Stimulated activated naive CD8-positive, alpha-beta T cell treated with anti-CD3 and anti-CD28 coated beads, Interleukin-15, Interleukin-2, amounts not matched to agents 100 ng/mL and 50 ng/mL, for 24 hours (primary cell): ENCODE data around the gene ZNF410.
A peak's percentile ranks its signal among the peaks of the same experiment; 100 is the strongest.
"Not testable (repeated sequence)": the region's sequence is repeated elsewhere in the genome, so short reads cannot be mapped to it uniquely, and the experiment has no call there.

Source experiments
- H3K27ac Mint-ChIP-seq: one replicate; pipeline ENCODE4 v1.8.0; 2021; ENCODE audit warnings: mild to moderate bottlenecking, mixed read lengths
- H3K27me3 Mint-ChIP-seq: one replicate; pipeline ENCODE4 v1.8.0; 2021; ENCODE audit warnings: mixed read lengths
- H3K36me3 Mint-ChIP-seq: one replicate; pipeline ENCODE4 v1.8.0; 2021; ENCODE audit warnings: low read depth, mixed read lengths
- H3K4me1 Mint-ChIP-seq: one replicate; pipeline ENCODE4 v1.8.0; 2021; ENCODE audit warnings: low read depth, mixed read lengths
- H3K4me3 Mint-ChIP-seq: one replicate; pipeline ENCODE4 v1.8.0; 2021; ENCODE audit warnings: mild to moderate bottlenecking, mixed read lengths
- H3K9me3 Mint-ChIP-seq: one replicate; pipeline ENCODE4 v1.8.0; 2021; ENCODE audit warnings: mixed read lengths

ZNF410 gene

DNA sequence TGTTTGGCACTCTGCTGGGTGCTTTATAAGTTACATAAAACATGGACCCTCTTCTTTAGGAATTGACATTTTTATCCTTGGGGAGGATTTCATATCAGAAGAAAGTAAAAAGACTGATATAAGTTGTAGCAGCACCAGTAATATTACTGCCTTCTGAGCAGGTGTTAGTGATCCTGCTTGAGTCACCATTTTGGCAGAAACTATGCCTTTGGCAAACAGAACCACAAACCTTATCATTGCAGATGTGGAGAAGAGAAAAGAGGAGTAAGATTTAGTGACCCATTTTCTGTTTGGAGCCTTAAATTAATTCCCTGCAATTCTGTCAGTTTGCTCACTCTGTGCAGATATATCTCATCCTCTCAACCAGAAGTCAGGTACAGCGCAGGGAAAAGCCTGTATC lies 23.0 kb downstream of the ZNF410 start:
- Mint-ChIP-seq H3K27ac (no peak overlapping the region), H3K36me3 (peaks cover 81% of the 10 kb centered on the region)

DNA sequence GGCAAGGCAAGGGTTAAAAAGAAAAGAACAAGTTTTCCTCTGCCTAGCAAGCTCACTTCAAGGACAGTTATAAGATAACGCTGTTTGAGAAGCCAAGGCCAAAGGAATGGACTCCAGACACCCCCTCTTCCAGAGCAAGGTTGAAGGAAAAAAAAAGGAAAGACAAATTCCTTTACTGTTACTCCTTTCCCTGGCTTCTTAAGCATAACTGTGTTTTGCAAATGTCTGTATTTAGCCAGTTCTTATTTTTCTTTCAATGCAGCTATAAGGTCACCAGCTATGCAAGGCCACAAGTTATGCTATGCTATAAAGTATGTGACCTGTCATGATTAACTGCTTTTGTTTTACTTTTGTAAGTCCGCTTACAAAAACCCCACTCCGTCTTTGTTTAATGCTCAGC lies 26.6 kb downstream of the ZNF410 start:
- H3K36me3 Mint-ChIP-seq: peaks cover 75% of the 10 kb centered on the region
- H3K27ac Mint-ChIP-seq: no peak overlapping the region
- no peak overlapping the region for H3K4me3 Mint-ChIP-seq
- no peaks in the 10 kb centered on the region for H3K4me1 Mint-ChIP-seq
- no peaks in the 10 kb centered on the region for H3K27me3 Mint-ChIP-seq
- H3K9me3 Mint-ChIP-seq: no peaks in the 10 kb centered on the region

More for the DNA sequence above, 23.0 kb downstream of the ZNF410 start:
- Mint-ChIP-seq H3K27me3 (no peaks in the 10 kb centered on the region), H3K4me3 (no peak overlapping the region), H3K9me3 (no peaks in the 10 kb centered on the region), H3K4me1 (no peaks in the 10 kb centered on the region)

DNA sequence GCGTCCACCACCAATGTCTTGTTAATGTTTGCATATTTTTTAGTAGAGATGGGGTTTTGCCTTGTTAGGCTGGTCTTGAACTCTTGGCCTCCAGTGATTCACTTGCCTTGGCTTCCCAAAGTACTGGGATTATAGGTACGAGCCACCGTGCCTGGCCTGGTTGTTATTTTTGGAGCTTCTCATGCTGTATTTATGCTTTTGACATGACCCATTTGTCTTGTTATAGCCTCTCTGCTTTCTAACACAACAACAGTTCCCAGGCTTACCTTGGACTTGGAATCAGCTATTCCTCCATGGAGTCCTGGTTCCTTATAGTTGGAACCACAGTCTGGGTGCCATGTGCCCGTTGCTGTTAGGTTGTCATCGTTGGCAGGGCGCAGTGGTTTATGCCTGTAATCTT lies 29.7 kb downstream of the ZNF410 start:
- H3K9me3 Mint-ChIP-seq: no peaks in the 10 kb centered on the region
- peaks cover 70% of the 10 kb centered on the region for H3K36me3 Mint-ChIP-seq
- H3K4me1 Mint-ChIP-seq: no peaks in the 10 kb centered on the region
- H3K27me3 Mint-ChIP-seq: no peaks in the 10 kb centered on the region
- H3K4me3 Mint-ChIP-seq: no peak overlapping the region
- H3K27ac Mint-ChIP-seq: no peak overlapping the region

DNA sequence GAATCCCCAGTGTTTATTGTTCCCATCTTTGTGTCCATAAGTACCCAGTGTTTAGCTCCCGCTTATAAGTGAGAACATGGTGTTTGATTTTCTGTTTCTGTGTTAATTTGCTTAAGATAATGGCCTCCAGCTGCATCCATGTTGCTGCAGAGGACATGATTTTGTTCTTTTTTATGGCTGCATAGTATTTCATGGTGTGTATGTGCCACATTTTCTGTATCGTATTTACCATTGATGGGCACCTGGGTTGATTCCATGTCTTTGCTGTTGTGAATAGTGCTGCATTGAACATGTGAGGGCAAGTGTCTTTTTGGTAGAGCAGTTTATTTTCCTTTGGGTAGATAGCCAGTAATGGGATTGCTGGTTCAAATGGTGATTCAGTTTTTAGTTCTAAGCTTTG lies 32.8 kb downstream of the ZNF410 start:
- Mint-ChIP-seq H3K36me3 (peaks cover 74% of the 10 kb centered on the region), H3K27ac (peak overlapping the region; percentile 52)
- H3K9me3 Mint-ChIP-seq, H3K4me3 Mint-ChIP-seq, H3K4me1 Mint-ChIP-seq, H3K27me3 Mint-ChIP-seq: not testable (repeated sequence)

DNA sequence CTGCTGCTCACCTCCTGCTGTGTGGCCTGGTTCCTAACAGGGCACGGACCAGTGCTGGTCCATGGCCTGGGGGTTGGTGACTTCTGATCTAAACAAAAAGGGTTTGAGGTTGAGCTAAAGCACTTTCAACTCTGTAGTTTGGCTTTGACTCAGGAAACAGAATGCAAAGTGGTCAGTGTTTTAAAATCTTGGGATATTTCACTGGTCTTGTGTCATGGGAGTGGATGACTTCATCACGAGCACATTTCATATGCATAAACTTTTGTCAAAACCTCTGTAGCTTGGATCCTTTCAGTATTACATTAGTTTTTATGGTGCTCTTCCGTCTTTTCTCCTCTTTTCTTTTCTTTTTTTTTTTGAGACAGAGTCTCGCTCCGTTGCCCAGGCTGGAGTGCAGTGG lies 37.7 kb downstream of the ZNF410 start:
- Mint-ChIP-seq H3K27me3 (no peaks in the 10 kb centered on the region), H3K4me3 (no peak overlapping the region), H3K4me1 (no peaks in the 10 kb centered on the region), H3K36me3 (peaks cover 93% of the 10 kb centered on the region), H3K27ac (no peak overlapping the region), H3K9me3 (no peaks in the 10 kb centered on the region)

DNA sequence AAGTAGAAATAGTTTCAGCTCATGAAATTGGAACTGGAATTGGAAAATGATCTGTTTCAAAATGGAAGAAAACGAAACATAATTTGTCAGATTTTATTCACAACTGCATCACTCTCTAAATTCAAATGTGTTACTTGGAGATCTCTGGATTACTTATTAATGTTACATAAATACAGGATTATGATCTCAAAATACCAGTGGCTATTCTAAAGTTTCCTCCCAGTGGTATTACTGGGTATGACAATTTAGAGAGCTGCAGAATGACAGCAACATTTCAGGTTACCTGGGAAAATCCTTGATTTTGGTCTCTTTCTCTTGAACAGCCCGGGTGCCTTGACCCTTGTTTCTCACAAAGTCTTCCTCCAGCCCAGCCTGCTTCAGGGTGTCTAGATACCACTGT lies 49.0 kb downstream of the ZNF410 start:
- peaks cover 39% of the 10 kb centered on the region for H3K36me3 Mint-ChIP-seq
- no peak overlapping the region for H3K27ac Mint-ChIP-seq
- no peak overlapping the region for H3K4me3 Mint-ChIP-seq
- H3K27me3 Mint-ChIP-seq: no peaks in the 10 kb centered on the region
- H3K9me3 Mint-ChIP-seq: no peaks in the 10 kb centered on the region
- H3K4me1 Mint-ChIP-seq: no peaks in the 10 kb centered on the region

DNA sequence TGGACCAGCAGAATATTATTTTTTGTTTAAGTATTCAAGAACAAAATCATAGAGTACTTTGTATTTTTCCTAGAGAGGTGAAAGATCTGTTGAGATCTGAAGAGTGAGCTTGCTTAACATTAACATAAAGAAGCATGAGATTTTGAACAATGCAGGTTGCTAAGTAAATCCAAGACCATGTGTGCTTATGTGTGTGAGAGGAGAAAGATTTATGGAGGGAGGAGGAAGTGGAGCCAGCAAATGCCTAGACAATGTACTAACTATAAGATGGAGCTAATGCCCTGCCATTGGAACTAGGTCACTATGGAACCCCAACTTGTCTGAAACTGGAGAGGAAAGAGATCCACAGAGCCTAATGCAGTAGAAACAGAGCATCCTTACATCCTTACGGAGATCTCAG lies 49.9 kb downstream of the ZNF410 start:
- H3K4me1 Mint-ChIP-seq: no peaks in the 10 kb centered on the region
- H3K27me3 Mint-ChIP-seq: no peaks in the 10 kb centered on the region
- no peaks in the 10 kb centered on the region for H3K9me3 Mint-ChIP-seq
- H3K36me3 Mint-ChIP-seq: peaks cover 32% of the 10 kb centered on the region
- peak overlapping the region; percentile 43 for H3K27ac Mint-ChIP-seq
- no peak overlapping the region for H3K4me3 Mint-ChIP-seq

DNA sequence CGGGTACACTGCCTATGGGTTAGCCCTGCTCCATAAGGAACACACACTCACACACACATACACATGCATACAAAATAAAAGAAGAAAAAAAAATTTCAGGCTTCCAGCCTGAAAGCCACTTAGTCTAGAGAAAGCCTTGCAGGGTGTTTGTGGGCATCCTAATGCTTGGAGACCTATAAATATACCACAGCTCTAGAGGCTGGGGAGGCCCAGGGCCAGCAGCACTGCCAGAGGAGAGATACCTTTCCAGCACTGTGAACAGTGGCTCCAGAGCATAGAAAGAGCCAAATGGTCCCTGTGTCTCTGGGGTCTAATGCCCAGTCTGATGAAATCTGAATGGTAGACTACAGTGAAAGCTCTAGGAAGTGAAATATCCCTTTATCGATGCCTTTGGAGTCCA lies 50.4 kb downstream of the ZNF410 start:
- Mint-ChIP-seq H3K9me3 (no peaks in the 10 kb centered on the region), H3K4me3 (no peak overlapping the region), H3K36me3 (peaks cover 27% of the 10 kb centered on the region), H3K4me1 (no peaks in the 10 kb centered on the region), H3K27ac (peak overlapping the region; percentile 43), H3K27me3 (no peaks in the 10 kb centered on the region)

DNA sequence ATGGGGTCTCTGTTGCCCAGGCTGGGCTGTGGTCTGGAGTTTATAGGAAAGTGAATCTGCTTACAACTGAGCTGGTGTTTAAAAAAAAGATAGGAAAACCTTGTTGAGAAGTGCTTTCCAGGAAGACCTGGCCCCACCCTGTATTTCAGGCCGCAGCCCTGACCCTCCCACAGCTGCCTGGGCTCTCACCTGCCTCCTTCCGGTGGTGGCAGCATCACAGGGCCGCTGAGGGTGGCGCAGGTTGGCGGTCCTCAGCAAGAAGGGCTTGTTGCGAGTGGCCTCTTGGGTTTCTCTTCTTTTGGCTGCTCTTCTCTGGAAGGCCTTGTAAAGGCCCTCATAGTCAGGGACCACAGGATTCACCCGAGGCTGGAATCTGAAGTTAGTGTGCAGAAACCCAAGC lies 55.5 kb downstream of the ZNF410 start:
- no peak overlapping the region for H3K4me3 Mint-ChIP-seq
- no peaks in the 10 kb centered on the region for H3K36me3 Mint-ChIP-seq
- no peaks in the 10 kb centered on the region for H3K4me1 Mint-ChIP-seq
- H3K9me3 Mint-ChIP-seq: no peaks in the 10 kb centered on the region
- H3K27ac Mint-ChIP-seq: no peak overlapping the region
- no peaks in the 10 kb centered on the region for H3K27me3 Mint-ChIP-seq

DNA sequence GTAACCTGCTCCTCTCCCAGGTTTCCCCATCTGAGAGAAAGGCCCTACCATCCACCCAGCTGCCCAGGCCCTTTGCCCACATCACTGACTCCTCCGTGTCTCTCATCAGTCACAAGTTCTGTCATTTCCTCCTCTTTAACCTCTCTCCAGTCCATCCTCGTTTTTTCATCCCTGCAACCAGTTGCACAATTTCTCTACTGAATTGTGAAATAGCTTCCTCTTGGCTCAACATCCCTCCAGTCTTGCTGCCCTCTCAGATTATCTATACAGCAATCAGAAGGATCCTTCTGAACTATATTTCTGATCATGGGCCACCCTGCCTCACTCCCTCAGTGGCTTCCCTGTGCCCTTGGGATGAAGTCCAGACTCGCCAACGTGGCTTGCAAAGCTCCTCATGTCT lies 56.4 kb downstream of the ZNF410 start:
- Mint-ChIP-seq H3K36me3 (no peaks in the 10 kb centered on the region), H3K4me3 (no peak overlapping the region), H3K27ac (no peak overlapping the region), H3K27me3 (no peaks in the 10 kb centered on the region), H3K9me3 (no peaks in the 10 kb centered on the region), H3K4me1 (no peaks in the 10 kb centered on the region)

DNA sequence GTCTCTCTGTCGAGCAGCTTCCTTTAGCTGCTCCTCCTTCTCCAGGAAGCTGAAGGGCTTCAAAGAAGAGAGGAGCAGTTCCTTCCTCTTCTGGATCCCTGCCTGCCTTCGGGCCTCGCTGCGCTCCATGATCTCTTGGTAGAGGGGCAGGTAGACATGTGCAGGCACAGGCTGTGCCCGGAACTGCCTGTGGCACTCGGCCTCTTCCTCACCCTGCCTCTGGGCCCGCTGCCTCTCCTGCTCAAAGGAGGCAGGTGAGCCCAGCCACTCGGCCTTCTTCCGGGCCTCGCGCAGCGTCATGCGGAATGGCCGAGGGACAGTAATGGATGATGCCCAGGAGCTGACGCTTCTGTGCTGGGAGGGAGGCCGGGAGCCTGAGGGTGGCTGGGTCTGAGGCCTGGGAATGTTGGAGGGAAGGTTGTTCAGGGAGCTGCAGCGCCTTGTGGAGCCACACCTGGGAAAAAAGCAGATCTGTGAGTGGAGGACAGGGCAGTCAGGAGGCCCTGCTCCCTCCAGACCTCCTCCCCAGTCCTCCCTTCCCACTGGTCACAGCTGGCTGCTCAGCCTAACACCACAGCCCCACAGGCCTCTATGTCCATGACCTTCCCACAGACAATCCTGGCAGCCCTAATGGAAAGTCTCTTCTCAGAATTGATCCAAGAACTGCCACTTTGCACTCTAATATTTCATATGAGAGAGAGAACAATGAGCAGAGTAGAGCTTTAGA lies 57.9 kb downstream of the ZNF410 start:
- no peak overlapping the region for H3K27ac Mint-ChIP-seq
- H3K4me3 Mint-ChIP-seq: no peak overlapping the region
- H3K36me3 Mint-ChIP-seq: no peaks in the 10 kb centered on the region
- no peaks in the 10 kb centered on the region for H3K9me3 Mint-ChIP-seq
- no peaks in the 10 kb centered on the region for H3K27me3 Mint-ChIP-seq
- no peaks in the 10 kb centered on the region for H3K4me1 Mint-ChIP-seq

DNA sequence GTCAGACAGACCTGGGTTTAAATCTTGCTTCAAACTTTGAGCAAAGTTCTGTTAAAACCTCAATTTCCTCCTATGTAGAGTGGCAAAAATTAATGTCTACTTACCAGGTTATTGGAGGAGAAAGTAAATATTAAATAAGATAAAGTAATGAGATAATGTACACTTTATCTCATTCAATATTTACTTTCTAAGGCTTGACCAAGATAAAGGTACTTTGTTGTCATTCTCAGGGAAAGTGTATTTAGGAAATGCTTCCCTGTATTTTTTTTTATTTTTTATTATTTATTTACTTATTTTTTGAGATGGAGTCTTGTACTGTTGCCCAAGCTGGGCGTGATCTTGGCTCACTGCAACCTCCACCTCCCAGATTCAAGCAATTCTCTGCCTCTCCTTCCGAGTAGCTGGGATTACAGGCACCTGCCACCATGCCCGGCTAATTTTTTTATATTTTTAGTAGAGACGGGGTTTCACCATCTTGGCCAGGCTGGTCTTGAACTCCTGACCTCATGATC lies 58.6 kb downstream of the ZNF410 start:
- H3K4me3 Mint-ChIP-seq: no peak overlapping the region
- no peaks in the 10 kb centered on the region for H3K36me3 Mint-ChIP-seq
- no peaks in the 10 kb centered on the region for H3K27me3 Mint-ChIP-seq
- no peaks in the 10 kb centered on the region for H3K9me3 Mint-ChIP-seq
- H3K4me1 Mint-ChIP-seq: no peaks in the 10 kb centered on the region
- H3K27ac Mint-ChIP-seq: no peak overlapping the region

DNA sequence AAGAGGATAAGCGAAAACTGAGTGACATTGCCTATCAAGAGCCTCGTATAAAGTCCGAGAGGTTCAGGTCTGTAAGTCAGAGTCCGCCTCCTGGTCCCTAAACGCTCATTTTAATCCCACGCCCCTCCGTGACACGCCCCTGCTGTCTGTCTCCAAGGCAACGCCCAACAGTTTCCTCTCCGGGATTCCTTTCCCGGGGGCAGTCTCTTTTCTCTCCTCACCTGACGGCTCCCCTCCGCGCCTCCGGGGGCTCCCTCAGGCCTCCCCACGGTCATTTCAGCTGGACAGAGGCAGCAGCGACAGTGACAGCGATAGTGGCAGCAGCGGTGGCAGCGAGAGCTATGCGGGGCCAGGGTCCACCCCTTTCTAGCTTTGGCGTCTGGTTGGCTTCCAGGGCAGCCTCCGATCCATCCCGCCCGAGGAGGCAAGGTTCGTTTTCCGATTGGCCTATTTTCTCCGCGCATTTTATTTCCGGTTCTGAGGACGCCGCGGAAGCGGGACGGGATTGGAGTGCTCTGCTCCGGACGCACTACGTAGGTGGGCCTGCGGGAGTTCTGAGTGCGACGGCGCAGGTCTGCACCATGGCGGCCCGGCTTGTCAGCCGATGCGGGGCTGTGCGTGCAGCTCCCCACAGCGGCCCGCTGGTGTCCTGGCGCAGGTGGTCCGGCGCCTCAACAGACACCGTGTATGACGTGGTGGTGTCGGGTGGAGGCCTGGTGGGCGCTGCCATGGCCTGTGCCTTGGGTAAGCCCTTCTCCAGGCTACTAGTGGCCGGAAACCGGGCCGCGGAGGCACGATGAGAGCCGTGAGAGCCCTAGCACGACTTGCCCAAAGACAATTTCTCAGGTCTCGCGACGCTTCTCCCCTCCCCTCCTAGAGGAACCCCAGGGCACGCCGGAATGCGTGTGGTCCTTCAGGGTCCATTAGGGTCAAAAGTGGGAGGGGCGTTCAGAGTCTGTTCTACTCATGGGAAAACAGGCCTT lies 63.4 kb downstream of the ZNF410 start, which contains the start of the genes COQ6 and FAM161B:
TSS of gene COQ6 (plus strand) at position 551 of the 983 bp plus-strand sequence. CDS start at position 582, 31 bp downstream.
TSS of gene FAM161B (minus strand) at position 343 of the 983 bp plus-strand sequence. CDS start at position 275, 68 bp downstream.
- peak within 1 kb of the TSS; percentile 96 for H3K4me3 Mint-ChIP-seq

DNA sequence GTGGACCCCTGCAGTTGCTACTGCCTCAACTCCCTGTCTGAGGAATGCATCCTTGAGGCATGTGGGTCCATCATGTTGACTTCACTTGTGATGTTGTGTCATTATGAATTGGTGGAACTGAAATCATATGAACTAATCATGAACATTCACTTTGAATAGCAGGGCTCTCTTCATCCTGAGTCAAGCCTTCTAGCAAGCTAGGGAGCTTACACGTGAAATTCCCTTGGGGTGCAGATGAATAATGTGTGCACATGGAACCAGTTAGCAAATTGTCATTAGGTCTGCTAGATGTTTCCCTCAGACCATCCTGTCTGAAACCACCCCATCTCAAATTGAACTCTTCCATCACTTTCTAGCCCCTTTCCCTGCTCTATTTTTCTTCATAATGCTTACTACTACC lies 67.1 kb downstream of the ZNF410 start:
- H3K4me3 Mint-ChIP-seq: no peak overlapping the region
- H3K9me3 Mint-ChIP-seq: no peaks in the 10 kb centered on the region
- H3K36me3 Mint-ChIP-seq: peaks cover 21% of the 10 kb centered on the region
- peak overlapping the region; percentile 0 for H3K27ac Mint-ChIP-seq
- no peaks in the 10 kb centered on the region for H3K27me3 Mint-ChIP-seq
- peaks cover 14% of the 10 kb centered on the region for H3K4me1 Mint-ChIP-seq

More for the DNA sequence above, 63.4 kb downstream of the ZNF410 start, which contains the start of the genes COQ6 and FAM161B:
- H3K4me1 Mint-ChIP-seq: peaks cover 14% of the 10 kb centered on the region
- H3K9me3 Mint-ChIP-seq: no peaks in the 10 kb centered on the region
- peak within 1 kb of the TSS; percentile 90 for H3K27ac Mint-ChIP-seq
- no peaks in the 10 kb centered on the region for H3K27me3 Mint-ChIP-seq
- peaks cover 5% of the 10 kb centered on the region for H3K36me3 Mint-ChIP-seq

DNA sequence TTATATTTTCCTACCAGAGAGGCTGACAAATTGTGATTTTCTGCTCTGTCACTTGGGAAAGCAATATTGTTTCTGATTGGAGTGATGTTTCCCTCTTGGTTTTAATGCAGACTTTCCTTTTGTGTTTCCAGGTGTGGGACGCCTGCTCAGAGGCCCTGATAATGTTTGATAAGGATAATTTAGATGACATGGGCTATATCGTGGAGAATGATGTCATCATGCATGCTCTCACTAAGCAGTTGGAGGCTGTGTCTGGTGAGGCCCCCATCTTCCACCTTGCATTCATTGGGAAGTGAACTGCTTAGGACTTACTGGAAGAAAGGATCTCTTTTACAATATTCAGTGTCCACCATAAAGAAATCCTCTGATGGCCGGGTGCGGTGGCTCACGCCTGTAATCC lies 69.0 kb downstream of the ZNF410 start:
- peaks cover 11% of the 10 kb centered on the region for H3K4me1 Mint-ChIP-seq
- no peak overlapping the region for H3K27ac Mint-ChIP-seq
- no peak overlapping the region for H3K4me3 Mint-ChIP-seq
- H3K27me3 Mint-ChIP-seq: no peaks in the 10 kb centered on the region
- no peaks in the 10 kb centered on the region for H3K9me3 Mint-ChIP-seq
- H3K36me3 Mint-ChIP-seq: peaks cover 26% of the 10 kb centered on the region
